IPS-NIHi7 (cell line): ENCODE results near the gene OR7A10.
"Not testable (repeated sequence)": the region's sequence is repeated elsewhere in the genome, so short reads cannot be mapped to it uniquely, and the experiment has no call there.

Experiments used
- DNase-seq: peaks from one replicate; pipeline ENCODE4 v3.0.0; 2012; ENCODE audit warnings: mixed read lengths; ENCODE audit errors: extremely low spot score

OR7A10 gene

GRCh38 chr19:14795078-14795721 lies 53.5 kb downstream of the OR7A10 start:
- DNase-seq = no peak

GRCh38 chr19:14792250-14792649 lies 56.5 kb downstream of the OR7A10 start:
- not testable (repeated sequence) for DNase-seq
